Measurements from ENCODE around the gene IMMP2L.

DNA sequence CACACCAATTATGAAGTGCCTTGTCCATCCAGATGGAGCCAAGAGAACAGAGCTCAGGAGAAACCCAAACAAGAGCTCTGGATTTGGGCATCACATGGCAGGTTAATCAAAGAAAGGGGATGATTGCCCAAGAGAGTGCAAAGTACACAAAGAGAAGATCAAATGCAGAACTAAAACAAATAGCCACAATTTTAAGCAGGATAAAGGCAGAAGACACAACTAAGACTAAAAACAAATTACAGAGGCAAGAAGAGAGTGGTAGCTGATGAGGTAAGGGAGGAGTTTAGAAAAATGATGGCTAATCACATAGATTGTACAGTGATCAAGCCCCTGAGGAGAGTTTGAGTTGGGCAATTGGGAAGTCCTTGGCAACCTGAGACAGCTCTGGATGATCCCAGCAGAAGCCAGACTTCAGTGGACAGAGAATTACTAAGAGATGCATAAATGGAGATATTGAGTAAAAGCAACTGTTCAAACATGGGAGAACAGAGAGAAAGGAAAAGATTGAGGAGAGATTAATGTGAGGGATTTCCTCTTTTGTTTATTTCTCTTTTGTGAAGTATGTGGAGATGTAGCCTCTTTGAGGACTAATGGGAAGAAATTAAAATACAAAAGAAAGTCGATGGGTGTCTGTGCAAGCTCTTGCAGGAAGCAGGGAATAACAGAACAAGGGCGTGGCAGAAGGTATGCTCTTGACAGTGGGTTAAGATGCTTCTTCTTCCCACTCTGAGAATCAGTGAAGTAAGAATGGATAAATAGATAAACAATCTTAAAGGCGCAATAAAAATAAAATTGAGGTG is 369.5 kb downstream of the IMMP2L start:
- TF ChIP-seq CTCF (IDR thresholded peaks at IDR 0.05; ENCODE audit: insufficient read depth, low read length, poor library complexity, severe bottlenecking): no peak
- TF ChIP-seq EZH2phosphoT487 (conservative IDR thresholded peaks at IDR 0.05; ENCODE audit: low read length): no peak

Measured in SU-DHL-6 (cell line).